ENCODE measurements around the gene CAMTA1.

DNA sequence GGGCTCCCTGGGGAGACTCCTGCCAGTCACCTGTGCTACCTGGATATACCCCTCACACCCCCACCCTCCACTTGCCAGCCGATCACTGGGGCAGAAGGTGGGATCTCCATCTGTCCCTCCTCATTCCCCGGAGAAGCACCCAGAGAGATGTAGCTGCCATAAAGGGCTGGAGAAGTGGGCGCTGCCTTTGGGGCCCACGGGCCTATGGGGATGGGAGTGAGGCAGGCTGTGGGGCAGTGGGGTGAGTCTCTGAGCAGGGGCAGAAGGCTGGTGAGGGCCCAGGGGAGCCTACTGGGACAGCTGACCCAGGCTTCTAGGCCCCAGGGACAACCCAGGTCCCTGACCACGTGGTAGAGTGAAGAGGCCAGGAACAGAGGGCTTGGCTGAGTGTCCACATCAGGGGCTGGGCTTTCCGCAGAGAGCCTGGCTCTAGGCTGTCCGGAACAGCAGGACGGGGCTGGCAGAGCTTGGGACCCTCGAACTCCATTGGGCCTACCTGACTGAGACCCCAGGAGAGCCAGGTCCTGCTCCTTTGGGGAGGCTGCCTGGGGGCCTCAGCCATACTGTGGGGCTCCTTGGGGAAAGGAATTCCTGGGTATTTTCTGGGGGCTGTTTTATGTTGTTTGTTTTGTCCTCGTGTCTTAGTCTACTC lies 780.0 kb downstream of the CAMTA1 start:
- TF ChIP-seq TRIM28 (IDR thresholded peaks at IDR 0.05; ENCODE audit: borderline replicate concordance, low read length) (no peak), SP2 (tag by site-specific recombination; IDR thresholded peaks at IDR 0.05) (no peak)
- TF ChIP-seq, protein P1, sequence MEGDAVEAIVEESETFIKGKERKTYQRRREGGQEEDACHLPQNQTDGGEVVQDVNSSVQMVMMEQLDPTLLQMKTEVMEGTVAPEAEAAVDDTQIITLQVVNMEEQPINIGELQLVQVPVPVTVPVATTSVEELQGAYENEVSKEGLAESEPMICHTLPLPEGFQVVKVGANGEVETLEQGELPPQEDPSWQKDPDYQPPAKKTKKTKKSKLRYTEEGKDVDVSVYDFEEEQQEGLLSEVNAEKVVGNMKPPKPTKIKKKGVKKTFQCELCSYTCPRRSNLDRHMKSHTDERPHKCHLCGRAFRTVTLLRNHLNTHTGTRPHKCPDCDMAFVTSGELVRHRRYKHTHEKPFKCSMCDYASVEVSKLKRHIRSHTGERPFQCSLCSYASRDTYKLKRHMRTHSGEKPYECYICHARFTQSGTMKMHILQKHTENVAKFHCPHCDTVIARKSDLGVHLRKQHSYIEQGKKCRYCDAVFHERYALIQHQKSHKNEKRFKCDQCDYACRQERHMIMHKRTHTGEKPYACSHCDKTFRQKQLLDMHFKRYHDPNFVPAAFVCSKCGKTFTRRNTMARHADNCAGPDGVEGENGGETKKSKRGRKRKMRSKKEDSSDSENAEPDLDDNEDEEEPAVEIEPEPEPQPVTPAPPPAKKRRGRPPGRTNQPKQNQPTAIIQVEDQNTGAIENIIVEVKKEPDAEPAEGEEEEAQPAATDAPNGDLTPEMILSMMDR (tag by site-specific recombination; IDR thresholded peaks at IDR 0.05) = no peak

Measured in HEK293 (cell line).